GM19397 (cell line): Measurements from ENCODE around the gene TLX2.

Experiments
- ATAC-seq: cut with Tn5 transposase; IDR thresholded peaks from one replicate; pipeline ENCODE4 v1.9.1; 2021; ENCODE audit warnings: mild to moderate bottlenecking, moderate library complexity; ENCODE audit not compliant: unreplicated experiment

The TLX2 gene

DNA sequence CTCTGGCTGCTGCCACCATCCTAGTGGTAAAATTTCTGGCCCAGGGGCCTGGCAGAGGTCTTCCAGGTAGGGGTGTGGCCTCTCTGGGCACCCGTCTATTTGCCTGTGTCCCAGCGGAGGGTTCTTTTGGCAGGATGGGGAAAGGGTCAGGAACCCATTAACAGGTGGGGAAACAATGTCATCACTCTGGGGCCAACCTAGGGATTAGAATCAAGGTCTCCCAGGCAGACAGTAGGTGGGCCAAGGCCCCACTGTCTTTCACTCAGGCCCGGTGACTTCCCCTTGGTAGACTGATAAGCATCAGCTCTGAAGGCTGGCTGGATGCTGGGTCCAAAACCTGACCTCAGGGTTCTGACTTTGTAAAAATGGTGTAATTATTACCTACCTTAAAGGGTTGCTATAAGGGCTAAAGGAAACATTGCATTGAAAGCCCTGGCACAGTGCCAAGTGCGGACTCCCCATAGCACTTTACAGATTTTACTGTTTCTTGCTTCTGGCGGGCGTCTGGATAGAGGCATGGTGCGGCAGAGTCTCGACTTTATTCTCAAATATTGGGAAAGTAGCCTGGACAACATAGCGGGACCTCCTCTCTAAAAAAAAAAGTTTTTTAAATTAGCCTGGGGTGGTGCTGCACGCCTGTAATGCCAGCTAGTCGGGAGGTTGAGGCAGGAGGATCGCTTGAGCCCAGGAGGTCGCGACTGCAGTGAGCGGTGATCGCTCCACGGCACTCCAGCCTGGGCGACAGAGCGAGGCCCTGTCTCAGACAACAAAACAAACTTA lies 17.1 kb upstream of the TLX2 start:
- ATAC-seq, result no peak

DNA sequence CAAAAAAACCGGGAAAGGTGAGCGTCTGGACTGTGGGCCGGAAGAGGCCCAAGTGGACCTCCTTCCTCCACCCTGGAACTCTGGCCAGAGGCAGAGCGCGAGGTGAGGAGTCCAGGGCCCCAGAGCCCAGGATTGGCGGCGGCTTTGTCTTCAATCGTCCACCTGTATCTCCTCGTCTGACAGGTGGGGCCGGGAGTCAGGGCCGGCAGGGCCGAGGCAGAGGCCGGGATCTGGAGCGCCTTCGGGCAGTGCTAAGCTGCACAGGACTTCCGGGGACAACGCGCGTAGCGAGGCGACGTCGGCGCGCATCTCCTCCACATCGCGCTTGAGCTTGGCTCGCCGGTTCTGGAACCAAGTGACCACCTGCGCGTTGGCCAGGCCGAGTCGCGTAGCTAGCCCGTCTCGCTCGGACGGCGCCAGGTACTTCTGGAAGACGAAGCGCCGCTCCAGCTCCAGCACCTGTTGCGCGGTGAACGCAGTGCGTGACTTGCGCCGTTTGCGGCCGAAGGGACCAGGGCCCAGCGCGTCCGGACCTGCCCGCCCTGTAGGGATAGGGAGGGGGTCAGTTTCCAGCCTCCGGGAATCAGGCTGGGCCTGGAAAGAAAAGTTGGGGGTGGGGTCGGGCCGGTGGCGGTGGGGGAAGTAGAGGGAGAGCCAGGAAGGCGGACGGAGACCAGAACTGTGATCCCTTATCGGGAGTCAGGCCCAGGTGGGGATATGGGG lies 16.3 kb upstream of the TLX2 start:
- ATAC-seq, result no peak

DNA sequence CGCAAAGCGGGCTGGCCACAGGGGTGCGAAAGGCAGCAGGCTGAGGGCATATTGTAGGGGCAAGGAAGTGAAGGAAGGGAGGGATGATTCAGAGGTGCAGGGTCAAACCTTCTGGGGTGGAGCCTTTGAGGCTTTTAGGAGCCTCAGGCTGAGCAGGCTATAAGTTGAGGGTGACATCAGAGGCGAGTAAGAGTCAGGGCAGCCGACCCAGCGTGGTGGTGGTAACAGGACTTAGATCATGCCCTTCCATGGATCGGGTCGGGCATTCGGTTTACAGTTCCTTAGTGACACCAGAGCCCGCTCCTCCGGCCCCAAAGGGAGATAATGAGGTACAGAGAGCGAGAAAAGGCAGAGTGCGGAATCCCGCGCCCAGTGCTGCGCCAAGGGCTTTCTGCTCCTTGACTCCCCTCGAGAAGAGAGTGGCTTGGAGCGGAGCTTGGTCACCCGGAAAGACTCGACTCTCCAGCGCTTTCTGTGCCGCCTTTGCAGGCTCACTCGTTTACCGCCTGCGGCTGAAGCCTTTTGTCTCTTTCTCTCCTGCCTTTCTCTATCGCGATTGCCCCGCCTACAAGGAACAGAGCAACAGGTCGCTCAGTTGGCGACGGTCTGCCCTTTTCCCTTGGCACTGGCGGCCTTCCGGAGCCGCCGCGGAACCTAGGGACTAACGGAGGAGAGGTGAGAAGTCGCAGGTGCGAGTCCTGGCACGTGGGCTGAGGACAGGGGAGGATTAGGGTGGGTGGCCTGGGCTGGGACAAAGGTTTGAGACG lies 15.6 kb upstream of the TLX2 start:
- no peak for ATAC-seq

DNA sequence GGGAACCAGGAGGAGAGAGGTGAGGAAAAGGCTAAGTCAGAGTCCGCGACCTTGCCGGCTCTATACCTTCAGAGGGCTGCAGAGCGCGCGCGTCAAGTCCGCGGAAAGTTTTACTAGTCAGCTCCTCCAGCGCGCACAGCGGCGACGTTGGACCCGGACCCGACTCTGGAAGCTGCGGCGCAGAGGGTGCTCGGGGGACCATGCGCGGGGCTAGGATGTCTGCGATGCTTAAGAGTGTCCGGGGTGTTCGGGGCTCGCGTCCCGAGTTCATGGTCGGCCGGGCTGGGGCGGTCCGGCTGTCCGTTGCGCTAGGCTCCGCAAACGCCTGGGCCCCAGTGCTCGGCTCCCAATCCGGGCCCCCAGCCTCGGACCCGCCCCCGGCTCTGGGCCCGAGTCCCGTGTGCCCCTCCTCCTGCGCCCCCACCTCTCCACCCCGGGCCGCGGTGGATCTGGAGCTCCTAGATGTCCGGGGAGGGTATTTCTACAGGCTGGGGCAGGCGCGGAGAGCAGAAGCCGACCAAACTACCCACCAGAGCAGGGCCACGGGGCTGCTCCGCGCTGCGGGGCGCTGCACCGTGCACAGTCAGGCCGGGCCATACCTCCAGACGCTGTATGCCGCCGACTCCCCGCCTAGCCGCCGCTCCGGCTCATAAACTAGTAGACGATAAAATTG lies 14.8 kb upstream of the TLX2 start, which contains the start of gene LBX2:
TSS of gene LBX2 (minus strand) at position 337 of the 673 bp plus-strand sequence. CDS start at position 271, 66 bp downstream.
- no peak for ATAC-seq

DNA sequence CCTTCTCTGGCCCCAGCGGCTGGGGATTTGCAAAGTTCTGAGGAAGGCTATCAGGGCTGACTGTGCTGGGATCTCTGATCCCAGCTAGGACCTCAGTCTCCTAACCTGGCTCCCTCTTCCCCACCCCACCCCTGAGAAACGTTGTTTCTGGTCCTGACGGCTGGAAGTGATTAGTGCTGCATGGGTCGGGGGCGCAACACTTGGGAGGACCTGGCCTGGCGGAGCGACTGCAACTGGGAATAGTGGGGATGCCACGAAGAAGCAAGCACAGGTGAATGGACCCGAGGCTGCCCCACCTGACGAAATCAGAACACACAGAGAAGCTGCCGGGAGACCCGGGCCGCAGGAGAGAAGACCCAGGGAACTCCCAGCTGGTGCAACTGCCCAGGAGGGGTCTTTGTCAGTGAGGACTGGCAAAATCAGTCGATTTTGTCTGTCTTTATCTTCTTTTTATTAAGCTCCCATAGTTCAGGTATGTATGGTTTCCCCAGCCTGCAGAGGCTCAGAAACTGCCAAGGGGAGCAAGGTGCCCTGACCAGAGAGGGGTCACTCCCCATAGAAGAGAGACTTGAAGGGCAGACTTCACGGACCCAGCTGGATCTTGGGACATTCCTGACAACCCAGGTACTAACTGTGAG lies 14.2 kb upstream of the TLX2 start:
- no peak for ATAC-seq

DNA sequence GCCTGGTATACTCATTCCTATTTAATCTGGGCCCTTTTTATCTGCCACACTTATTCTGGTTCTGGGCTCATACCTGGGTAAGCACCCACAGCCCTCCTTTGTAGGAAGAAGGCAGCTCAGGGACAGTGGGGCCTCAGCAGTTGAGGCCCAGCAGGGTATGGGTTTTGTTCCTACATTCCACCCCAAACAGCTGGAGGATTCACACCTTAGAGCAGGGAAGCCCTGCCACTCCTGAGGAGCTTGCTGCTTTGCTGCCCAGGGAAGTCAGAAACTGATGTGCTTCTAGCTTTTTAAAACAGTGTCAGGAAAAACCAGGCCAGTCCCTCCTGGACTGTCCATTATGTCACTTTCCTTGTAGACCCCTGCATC lies 13.7 kb upstream of the TLX2 start:
- ATAC-seq, result no peak

DNA sequence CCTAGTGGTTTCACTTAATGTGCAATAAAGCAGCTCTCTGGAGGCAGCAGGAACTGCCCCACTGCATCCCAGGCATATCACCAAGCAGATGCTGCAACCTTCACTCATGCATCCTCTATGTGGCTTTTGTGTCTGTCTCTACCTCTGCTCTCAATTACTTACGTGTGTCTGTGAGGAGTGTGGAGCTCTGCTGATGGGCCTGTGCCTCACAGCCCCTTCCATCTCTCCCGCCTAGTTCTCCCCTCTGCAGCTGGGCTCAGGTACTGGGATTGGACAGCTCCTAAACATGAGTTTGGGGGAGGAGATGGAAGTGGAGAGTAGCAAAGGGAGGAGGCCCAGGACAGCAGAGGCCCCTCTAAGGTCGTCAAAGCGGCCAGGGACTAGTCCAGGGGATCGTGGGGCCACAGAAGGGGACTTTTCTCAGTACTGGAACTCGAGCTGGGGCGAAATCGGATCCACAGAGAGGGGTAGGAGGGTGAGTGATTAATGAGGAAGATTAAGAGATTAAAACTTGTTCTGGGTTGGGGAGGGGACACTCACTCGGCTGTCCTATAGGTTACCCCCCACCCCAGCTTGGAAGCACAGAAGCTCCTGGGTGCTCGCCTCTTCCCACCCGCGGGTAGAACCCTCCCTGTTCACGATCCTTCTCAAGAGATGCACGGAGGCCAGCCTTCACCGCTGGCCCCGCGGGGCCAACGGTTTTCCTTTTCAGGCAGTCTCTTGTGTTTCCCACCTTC lies 12.7 kb upstream of the TLX2 start:
- ATAC-seq, result no peak

DNA sequence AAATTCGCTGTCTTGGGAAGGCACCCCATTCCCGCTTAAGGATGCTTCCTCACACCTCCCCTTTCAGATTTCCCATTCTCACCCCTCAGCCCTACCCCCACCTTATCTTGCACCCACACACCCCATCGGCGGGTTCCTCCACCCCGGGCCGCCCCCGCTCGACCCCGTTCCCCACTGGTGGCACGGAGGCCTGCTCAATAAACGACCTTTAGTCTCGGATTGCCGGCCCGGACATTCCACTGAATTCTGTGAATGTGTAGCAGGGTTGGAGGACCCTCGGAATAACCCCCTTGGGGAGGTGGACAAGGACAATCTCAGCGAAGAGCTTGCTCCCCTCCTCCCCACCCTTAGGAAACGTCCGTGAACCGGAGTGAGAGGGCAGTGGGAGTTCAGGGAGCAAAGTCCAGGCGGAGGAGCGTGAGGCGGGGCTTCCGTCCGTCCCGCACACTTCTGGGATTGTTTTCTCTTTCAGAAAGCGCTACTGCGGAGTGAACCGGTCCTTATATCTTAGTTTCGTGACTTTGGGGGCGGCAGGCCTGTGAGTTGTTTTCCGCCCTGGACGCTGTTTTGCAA lies 12.0 kb upstream of the TLX2 start:
- no peak for ATAC-seq

DNA sequence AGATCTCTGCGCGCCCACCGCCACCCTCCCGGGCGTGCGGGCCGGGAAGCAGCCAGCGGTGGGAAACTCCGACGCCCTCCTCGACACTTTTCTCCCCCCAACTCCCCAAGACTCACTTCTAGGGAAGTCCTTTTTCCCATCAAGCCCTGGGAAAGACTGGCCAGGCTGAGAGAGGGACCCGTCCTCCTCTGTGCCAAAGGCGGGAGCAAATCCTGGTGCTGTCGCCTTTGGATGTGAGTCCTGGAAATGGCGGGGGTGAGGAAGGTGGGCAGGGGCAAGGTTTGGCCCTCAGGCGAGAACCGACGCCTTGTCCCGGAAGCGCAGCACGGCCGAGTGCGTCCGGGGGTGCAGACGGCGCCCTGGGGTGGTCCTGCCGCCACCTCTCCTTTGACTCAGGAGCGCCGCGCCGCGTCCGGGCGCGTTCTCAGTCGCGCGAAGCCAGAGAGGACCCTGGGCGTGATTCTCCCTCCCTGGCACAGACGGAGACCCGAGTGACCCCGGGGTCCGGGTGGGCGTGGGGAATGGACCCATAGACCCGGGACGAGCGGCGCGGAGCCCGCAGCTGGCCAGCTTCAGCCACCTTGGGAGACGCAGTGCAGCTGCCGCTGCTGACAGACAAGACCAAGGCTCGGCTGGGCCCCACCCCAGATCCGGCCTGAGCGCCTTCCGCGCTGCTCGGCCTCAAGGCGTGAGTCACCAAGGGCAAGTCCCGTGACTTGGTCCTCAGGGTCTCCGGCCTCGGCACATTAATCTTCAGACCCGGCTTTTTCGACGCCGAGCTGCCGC lies 11.3 kb upstream of the TLX2 start:
- peak; percentile 37 for ATAC-seq

DNA sequence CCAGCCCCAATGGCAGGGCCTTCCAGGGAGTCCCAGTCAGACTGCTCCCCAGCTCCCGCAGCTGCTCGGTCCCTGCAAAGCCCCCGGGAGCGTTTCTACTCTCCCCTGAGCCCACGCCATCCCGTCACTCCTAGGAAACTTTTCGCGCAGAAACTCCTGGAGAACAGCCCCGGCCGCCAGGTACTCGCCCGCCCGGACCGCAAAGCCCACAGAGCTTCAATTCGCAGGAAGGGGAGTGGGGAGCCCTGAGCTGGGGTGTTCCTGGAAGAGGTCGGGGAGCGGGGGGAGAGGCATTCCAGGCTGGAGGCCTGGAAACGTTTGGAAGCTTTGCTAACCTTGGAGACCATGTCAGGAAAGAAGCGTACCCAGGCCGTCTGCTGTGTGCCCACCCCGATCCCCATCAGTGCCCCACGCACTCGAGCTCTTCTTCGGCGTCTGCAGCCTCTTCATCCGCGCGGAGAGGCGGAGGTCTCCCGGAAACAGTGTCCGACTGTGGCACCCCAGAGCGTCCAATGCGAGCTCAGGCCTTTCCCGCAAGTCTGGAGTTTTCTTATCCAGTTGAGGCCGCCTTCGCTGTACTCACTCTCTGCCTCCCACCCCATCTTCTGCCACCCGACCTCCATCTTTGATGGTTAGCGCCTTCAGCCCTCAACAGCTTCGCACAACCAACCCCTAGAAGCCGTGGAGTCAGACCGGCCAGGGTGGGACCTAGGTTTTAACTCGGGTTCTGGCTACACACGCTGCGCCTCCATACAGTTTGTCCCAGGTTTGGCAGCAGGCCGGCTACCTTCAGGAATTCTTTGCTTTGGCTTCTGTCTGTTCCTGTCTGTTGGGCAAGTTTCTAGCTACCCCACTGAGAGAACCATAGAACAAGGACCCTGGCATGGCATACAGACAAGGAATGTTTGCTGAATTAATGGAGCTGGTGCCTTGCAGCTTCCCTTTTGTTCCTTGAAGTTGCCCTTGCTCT lies 10.5 kb upstream of the TLX2 start:
- no peak for ATAC-seq

DNA sequence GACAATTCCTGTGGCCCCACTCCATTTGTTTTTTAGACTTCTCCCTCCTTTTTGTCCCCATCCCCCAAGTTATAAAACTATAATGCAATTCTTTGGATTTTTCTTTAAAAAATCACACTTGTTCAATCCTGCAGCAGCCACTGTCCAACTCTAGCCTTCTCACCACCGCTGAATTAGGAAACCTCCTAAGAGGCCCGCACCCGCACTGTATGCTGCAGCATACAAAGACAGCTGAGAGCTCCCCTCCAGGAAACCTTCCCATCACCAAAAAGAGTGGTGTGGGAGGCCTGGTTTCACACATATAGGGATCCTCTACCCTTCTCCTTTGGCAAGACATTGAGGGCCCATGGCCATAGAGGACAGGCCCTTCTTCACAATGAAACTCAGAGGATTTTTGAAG lies 9.7 kb upstream of the TLX2 start:
- no peak for ATAC-seq

DNA sequence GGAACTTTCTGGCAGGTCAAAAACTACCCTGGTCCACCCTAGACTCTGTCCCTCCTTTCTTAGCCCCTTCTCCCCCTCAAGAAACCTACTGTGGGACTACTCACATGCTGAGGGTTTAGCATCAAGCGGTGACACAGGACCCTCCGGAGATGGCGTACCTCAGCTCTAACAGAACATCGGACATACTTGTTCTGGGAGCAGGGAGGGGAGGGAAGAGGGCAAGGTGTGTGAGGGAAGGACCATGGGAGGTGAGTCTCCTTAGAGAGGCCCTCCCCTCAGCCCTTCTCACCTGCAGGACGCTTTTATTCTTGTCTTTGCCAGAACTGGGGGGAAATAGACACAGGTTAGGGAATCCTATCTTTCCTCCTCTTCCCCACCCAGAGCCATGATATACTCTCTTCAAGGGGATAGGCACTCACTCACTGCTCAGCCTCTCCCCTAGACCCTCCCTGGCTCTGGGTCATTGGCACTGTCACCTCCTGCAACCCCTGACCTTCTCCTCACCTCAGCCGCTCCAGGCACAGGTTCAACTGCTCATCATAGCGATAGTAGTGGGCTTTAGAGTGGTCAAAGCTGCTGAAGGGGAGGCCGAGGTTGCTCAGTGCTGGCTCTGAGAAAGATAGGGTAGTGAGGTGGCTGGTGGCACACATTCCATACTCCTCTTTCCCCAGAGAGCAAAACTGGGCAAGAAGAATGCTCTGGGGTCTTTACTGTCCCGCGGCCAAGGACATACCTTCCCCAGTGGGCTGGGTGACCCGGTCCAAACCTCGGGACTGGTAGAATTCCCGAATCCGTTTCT lies 8.6 kb upstream of the TLX2 start:
- no peak for ATAC-seq

DNA sequence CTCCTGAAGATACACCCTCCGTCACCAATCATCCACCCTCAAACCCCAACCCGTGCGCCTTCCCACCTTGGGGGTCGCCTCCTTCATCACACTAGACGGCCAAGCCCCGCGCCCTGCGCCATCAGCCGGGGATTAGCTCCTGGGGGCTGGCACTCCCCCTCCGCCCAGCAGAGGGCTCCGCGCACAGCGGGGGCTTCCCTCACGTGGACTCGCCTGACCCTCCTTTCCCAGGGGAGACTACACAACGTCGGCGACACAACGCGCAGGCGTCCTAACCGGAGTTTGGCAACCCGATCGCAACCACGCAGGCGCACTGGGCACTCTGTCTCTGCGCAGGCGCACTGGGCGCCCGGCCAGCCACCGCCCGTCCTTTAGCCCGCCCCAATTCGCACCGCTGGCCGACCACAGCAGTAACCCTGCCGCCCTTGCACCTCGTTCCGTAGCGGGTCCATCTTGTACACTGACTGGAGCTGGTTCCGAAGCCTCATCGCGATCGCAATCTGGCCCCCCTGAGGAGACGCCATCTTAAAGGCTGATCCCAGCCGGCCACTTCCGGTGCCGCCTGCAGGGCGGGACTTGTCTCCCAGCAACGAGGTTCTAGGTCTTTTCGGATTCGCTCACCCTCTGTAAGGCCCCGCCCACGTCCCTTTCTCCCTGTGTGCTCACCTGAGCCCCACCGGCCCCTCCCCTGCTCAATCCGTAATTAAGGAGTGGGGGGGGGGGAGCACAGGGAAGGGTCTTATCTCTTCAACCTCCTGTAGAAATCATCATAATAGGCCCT lies 6.9 kb upstream of the TLX2 start, which contains the start of gene PCGF1:
TSS of gene PCGF1 (minus strand) at position 551 of the 781 bp plus-strand sequence. CDS start at position 524, 27 bp downstream.
- peak; percentile 81 for ATAC-seq

DNA sequence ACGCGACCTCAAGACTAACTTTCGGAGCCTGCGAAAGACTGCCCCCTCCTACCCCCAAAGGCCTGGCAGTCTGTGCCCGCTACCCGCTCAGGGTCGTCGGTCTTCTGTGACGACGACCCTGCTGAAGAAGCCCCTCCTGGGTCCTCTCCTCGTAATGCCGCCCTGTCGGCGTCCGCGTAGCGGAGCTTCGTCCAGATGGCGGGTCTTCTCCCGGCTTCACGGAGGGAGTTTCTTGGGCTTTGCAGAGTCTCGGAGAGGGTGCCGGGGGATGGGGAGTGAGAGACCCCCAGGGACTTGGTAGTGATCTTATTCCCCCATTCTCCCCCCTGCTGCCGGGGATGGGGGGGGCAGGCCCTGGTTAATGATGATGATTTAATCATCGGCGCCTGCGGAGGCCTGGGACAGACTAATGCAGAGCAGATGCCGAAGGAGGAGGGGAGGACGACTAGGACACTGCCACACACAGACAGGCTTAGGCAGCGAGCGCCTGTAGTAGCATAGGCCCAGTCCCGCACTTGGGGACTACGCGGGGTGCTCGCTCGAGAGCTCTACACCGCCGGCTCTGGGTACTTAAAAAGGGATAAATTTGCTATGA lies 6.2 kb upstream of the TLX2 start:
- ATAC-seq, result peak; percentile 4

DNA sequence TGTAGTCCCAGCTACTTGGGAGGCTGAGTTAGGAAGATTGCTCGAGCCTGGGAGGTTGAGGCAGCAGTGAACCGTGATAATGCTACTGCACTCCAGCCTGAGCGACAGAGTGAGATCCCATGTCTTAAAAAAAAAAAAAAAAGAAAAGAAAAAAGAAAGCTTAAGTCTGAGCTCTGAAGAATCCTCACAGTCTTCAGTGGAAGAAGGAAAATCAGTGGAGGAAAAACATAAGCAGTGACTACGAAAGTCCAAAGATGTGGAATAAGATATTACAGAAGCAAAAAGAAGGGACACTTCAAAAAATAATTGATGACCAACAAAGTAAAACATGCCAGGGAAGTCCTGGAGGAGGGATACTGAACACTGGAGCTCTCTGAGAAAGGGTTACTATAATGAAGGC lies 4.0 kb upstream of the TLX2 start:
- no peak for ATAC-seq
